HCT116 (cell line): ENCODE data around the gene UQCC2. TPM values are rescaled to one million over a fixed set of nuclear protein-coding genes. Genes with fewer than 3 reads are reported as not detected.

ENCODE experiments used
- ATAC-seq: fragments of 200-7000 bp; cut with Tn5 transposase; 2 replicates; pipeline ENCODE4 v1.9.1; 2020; ENCODE audit warnings: mild to moderate bottlenecking, moderate library complexity
- BruUV-seq: library from RNA; stranded (reverse); fragments of 400-500 nt; replicated peaks from 2 replicates; lab custom pipeline; 2021; lab: Mats Ljungman, UMichigan
- CTCF ChIA-PET: fragments of 300-600 bp; sonication (Branson Sonifier 250); formaldehyde crosslinking; loops from one replicate; lab custom pipeline; 2021; ENCODE audit warnings: antibody characterized with exemption; lab: Charles Lee
- POLR2A ChIA-PET: fragments of 300-600, 350-600 bp; sonication (Branson Sonifier 250); formaldehyde crosslinking; loops from one replicate; lab custom pipeline; 2021; ENCODE audit warnings: antibody characterized with exemption; lab: Charles Lee
- RAD21 ChIA-PET, 2 experiments: fragments of 300-600 bp; sonication (Branson Sonifier 250); formaldehyde crosslinking; loops; one replicate each; lab custom pipeline; 2023; ENCODE audit warnings: low total read pairs in 2 of 2; ENCODE audit not compliant: uncharacterized antibody in 2 of 2, unreplicated experiment in 2 of 2, low non-redundant PET in 1 of 2; lab: Charles Lee
- DNase-seq: peaks from one replicate; pipeline ENCODE4 v3.0.0-alpha.2; 2010; ENCODE audit warnings: low read depth, low spot score
- H2AFZ ChIP-seq: fragments of 200-600 bp; shearing (Covaris generic), sonication (generic); 2 replicates; pipeline ENCODE4 v1.6.1; 2017; ENCODE audit warnings: low read depth, mixed run types, mixed read lengths, antibody characterized with exemption, low read length; ENCODE audit not compliant: poor library complexity, severe bottlenecking
- H3K27ac ChIP-seq: 2 replicates; pipeline ENCODE4 v1.5.1; 2012; ENCODE audit warnings: low read depth, low read length
- H3K27me3 ChIP-seq: fragments of 200-600 bp; sonication (generic); 2 replicates; pipeline ENCODE4 v1.6.1; 2016; ENCODE audit warnings: mixed run types, low read length, mixed read lengths; ENCODE audit not compliant: insufficient read depth
- H3K36me3 ChIP-seq, 2 experiments: fragments of 200-500 bp in 1 of 2; fragments of 200-600 bp in 1 of 2; sonication (Bioruptor generic) in 1 of 2; sonication (generic) in 1 of 2; 2 replicates each; pipeline versions ENCODE4 v1.5.1 to v1.6.1; 2014 to 2016; ENCODE audit warnings: low read length in 2 of 2, inconsistent platforms in 1 of 2, mixed read lengths in 1 of 2, mixed run types in 1 of 2; ENCODE audit not compliant: insufficient read depth in 2 of 2, control insufficient read depth in 1 of 2
- H3K4me1 ChIP-seq, 2 experiments: fragments of 200-600 bp in 1 of 2; sonication (generic) in 1 of 2; 2 replicates each; pipeline versions ENCODE4 v1.5.1 to v1.6.1; 2012 to 2017; ENCODE audit warnings: low read length in 2 of 2, inconsistent platforms in 1 of 2, mild to moderate bottlenecking in 1 of 2, mixed read lengths in 1 of 2, mixed run types in 1 of 2, moderate library complexity in 1 of 2; ENCODE audit not compliant: insufficient read depth in 2 of 2, control insufficient read depth in 1 of 2
- H3K4me2 ChIP-seq: fragments of 200-600 bp; sonication (generic); 2 replicates; pipeline ENCODE4 v1.6.1; 2017; ENCODE audit warnings: mixed run types, low read length, mixed read lengths
- H3K4me3 ChIP-seq, 2 experiments: fragments of 200-600 bp in 1 of 2; sonication (generic) in 1 of 2; replicated peaks in 1 of 2; 2 replicates each; pipeline ENCODE4 v1.5.1; 2011 to 2016; ENCODE audit warnings: low read length in 2 of 2, control low read depth in 1 of 2, low read depth in 1 of 2, mild to moderate bottlenecking in 1 of 2, mixed read lengths in 1 of 2, mixed run types in 1 of 2
- H3K79me2 ChIP-seq: fragments of 200-600 bp; sonication (generic); 2 replicates; pipeline ENCODE4 v1.6.1; 2017; ENCODE audit warnings: mild to moderate bottlenecking, mixed run types, low read length, moderate library complexity, mixed read lengths; ENCODE audit not compliant: insufficient read depth
- H3K9ac ChIP-seq: fragments of 200-600 bp; sonication (generic); 2 replicates; pipeline ENCODE4 v1.6.1; 2016; ENCODE audit warnings: low read length, mixed read lengths
- H3K9me2 ChIP-seq: fragments of 200-600 bp; sonication (generic), shearing (Covaris generic); 2 replicates; pipeline ENCODE4 v1.6.1; 2017; ENCODE audit warnings: mixed run types, mild to moderate bottlenecking, moderate library complexity; ENCODE audit not compliant: insufficient read depth
- H3K9me3 ChIP-seq, 2 experiments: fragments of 200-500 bp in 1 of 2; fragments of 200-600 bp in 1 of 2; sonication (Bioruptor generic) in 1 of 2; sonication (generic) in 1 of 2; 2 replicates each; pipeline ENCODE4 v1.6.1; 2014 to 2017; ENCODE audit warnings: low read length in 2 of 2, mixed read lengths in 2 of 2, inconsistent platforms in 1 of 2, low read depth in 1 of 2, mild to moderate bottlenecking in 1 of 2, mixed run types in 1 of 2, moderate library complexity in 1 of 2; ENCODE audit not compliant: control insufficient read depth in 1 of 2, insufficient read depth in 1 of 2
- H4K20me1 ChIP-seq: fragments of 200-600 bp; sonication (generic), shearing (Covaris generic); 2 replicates; pipeline ENCODE4 v1.6.1; 2017; ENCODE audit warnings: mixed run types, mild to moderate bottlenecking, moderate library complexity; ENCODE audit not compliant: insufficient read depth
- EGR1 ChIP-seq: IDR thresholded peaks from 2 replicates; pipeline ENCODE4 v1.6.1; 2012; ENCODE audit warnings: low read depth
- POLR2AphosphoS5 ChIP-seq: IDR thresholded peaks from 2 replicates; pipeline ENCODE4 v1.6.1; 2011; ENCODE audit warnings: mild to moderate bottlenecking, low read depth, low read length, moderate library complexity
- RAD21 ChIP-seq: IDR thresholded peaks from 2 replicates; pipeline ENCODE4 v1.6.1; 2012; ENCODE audit warnings: low read depth, mild to moderate bottlenecking
- intact Hi-C: fragments of 100-400 bp; cut with micrococcal nuclease; formaldehyde crosslinking; loops from 2 replicates; pipeline ENCODE4 v1.10.0; 2022
- total RNA-seq: library from RNA; stranded (reverse); gene quantifications from one replicate; pipeline ENCODE4 v1.2.1, GENCODE V29; 2021; ENCODE audit not compliant: unreplicated experiment
- TF ChIP-seq, protein P1 (sequence below), 3 experiments: fragments of 200-600 bp in 1 of 3; sonication (generic) in 1 of 3; IDR thresholded peaks in 2 of 3; conservative IDR thresholded peaks in 1 of 3; 2 replicates each; pipeline ENCODE4 v1.5.1; 2012 to 2017; ENCODE audit warnings: low read depth in 2 of 3, low read length in 2 of 3, antibody characterized with exemption in 1 of 3, borderline replicate concordance in 1 of 3, control low read depth in 1 of 3, mild to moderate bottlenecking in 1 of 3, mixed read lengths in 1 of 3, mixed run types in 1 of 3, moderate library complexity in 1 of 3; ENCODE audit not compliant: insufficient read depth in 1 of 3

UQCC2 gene
- total RNA-seq, 1 experiment from 2014 or later, result 95.1 TPM

DNA sequence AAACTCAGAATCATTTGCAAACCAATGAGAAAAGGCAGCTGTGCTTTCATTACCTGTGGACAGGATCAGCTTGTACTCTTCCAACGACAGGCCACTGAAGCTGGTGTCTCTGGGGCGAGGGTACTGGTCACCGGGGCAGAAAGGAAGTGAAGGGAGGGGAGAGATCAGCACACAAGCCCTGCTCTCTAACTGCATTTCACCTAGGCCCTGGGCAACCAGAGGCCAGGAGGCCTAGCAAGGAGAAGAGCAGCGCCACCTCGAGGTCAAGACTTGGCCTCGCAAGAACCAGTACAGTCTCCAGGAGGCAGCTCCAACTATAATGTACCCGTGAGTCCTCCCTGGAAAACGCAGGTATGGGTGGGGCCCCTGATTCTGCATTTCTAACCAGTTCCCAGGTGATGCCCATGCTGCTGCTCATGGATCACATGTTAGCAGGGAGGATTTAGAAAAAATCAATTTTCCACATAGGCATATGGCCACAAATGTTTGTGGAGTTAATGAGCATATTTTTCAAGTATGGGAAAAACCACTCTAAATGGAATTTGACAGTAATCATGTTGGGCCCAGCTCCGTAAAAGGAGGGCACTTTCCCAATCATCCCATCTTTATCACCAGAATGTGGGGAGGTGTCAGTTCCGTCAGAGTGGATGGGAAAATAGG, 11.0 kb downstream of the UQCC2 start:
- ATAC-seq (peak; percentile 88), DNase-seq (peak; percentile 65)
- H3K36me3 ChIP-seq, result peaks cover 26 to 65% of the 10 kb centered on the region in 2 experiments
- no peak overlapping the region for H2AFZ ChIP-seq
- no peak overlapping the region for H3K9ac ChIP-seq
- no peak overlapping the region for H3K4me3 ChIP-seq
- POLR2A ChIA-PET, result interaction anchor here (0.7 kb wide), 1 partner anchor 11 kb away, joined by 4 read pairs; the partner anchor contains the start of gene UQCC2
- CTCF ChIA-PET, result interaction anchor here (1.0 to 2.5 kb wide), 10 partner anchors 9 to 118 kb away, joined by 3 to 12 read pairs (median 6); partner anchors contain the start of gene UQCC2
- H3K9me2 ChIP-seq, result no peaks in the 10 kb centered on the region
- H3K4me1 ChIP-seq, result peaks cover 4 to 6% of the 10 kb centered on the region in 2 experiments; a peak in 3 of 4 replicates
- no peaks in the 10 kb centered on the region for H4K20me1 ChIP-seq
- RAD21 ChIA-PET, result interaction anchor here in 1 of 2 experiments (0.6 kb wide), 1 partner anchor 50 kb away, joined by 3 read pairs; no protein-coding TSS in a partner anchor
- no peaks in the 10 kb centered on the region for H3K9me3 ChIP-seq
- H3K27me3 ChIP-seq, result no peaks in the 10 kb centered on the region
- no peak overlapping the region for H3K27ac ChIP-seq
- intact Hi-C loops, result loop anchor here (1.0 kb wide), 2 partner anchors 110 to 115 kb away; no protein-coding TSS in a partner anchor
- BruUV-seq, result TSS peak; percentile 17
- no peak overlapping the region for H3K4me2 ChIP-seq
- H3K79me2 ChIP-seq, result peaks cover 10% of the 10 kb centered on the region; the same call in 1 of the 2 replicates
- no peak for TF ChIP-seq POLR2AphosphoS5
- TF ChIP-seq RAD21, result peak; percentile 77
- no peak for TF ChIP-seq EGR1
- TF ChIP-seq, protein P1, sequence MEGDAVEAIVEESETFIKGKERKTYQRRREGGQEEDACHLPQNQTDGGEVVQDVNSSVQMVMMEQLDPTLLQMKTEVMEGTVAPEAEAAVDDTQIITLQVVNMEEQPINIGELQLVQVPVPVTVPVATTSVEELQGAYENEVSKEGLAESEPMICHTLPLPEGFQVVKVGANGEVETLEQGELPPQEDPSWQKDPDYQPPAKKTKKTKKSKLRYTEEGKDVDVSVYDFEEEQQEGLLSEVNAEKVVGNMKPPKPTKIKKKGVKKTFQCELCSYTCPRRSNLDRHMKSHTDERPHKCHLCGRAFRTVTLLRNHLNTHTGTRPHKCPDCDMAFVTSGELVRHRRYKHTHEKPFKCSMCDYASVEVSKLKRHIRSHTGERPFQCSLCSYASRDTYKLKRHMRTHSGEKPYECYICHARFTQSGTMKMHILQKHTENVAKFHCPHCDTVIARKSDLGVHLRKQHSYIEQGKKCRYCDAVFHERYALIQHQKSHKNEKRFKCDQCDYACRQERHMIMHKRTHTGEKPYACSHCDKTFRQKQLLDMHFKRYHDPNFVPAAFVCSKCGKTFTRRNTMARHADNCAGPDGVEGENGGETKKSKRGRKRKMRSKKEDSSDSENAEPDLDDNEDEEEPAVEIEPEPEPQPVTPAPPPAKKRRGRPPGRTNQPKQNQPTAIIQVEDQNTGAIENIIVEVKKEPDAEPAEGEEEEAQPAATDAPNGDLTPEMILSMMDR (IDR thresholded peaks at IDR 0.05 in 2 of 3, conservative IDR thresholded peaks at IDR 0.05 in 1 of 3; ENCODE audit: borderline replicate concordance in 1 of 3, insufficient read depth in 1 of 3, low read depth in 2 of 3, low read length in 2 of 3), result peak; percentile 79 to 89 (median 82)

DNA sequence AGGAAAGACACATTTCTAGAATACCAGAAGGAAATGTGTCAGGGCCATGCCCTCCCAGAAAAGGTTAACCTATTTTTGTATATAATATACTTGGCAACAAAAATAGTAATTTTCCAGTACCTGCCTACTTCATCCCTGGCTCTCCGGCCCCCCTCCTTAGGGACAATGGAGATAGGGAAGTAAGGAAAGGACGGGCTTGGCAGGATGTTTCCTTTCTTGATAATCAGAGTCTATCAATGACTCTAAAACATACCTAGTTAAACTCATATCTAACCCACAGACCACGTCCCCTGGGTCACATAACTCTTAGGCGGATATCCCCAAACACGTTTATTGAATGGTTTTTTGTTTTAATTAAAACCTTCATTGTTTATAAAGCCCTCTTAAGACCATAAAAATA, 11.8 kb downstream of the UQCC2 start:
- ChIA-PET POLR2A (no interaction called here), RAD21 (no interaction called here), CTCF (interaction anchor here (1.3 to 2.5 kb wide), 6 partner anchors 8 to 117 kb away, joined by 3 to 12 read pairs (median 6); partner anchors contain the start of gene UQCC2)
- H2AFZ ChIP-seq, result no peak overlapping the region
- H3K27me3 ChIP-seq, result no peaks in the 10 kb centered on the region
- no peak overlapping the region for H3K27ac ChIP-seq
- intact Hi-C loops, result loop anchor here (1.0 kb wide), 2 partner anchors 109 to 114 kb away; no protein-coding TSS in a partner anchor
- no peak overlapping the region for H3K4me2 ChIP-seq
- H3K9me3 ChIP-seq, result no peaks in the 10 kb centered on the region
- no TSS peak for BruUV-seq
- H3K4me3 ChIP-seq, result no peak overlapping the region
- H3K36me3 ChIP-seq, result peaks cover 31 to 72% of the 10 kb centered on the region in 2 experiments
- ATAC-seq (no peak), DNase-seq (no peak)
- peaks cover 9% of the 10 kb centered on the region; the same call in 1 of the 2 replicates for H3K79me2 ChIP-seq
- TF ChIP-seq RAD21, result no peak
- TF ChIP-seq, all 23 proteins: peak for 0
- H3K9ac ChIP-seq, result no peak overlapping the region
- no peaks in the 10 kb centered on the region for H3K9me2 ChIP-seq
- no peaks in the 10 kb centered on the region for H4K20me1 ChIP-seq
- peaks cover 4 to 8% of the 10 kb centered on the region in 2 experiments; a peak in 3 of 4 replicates for H3K4me1 ChIP-seq
